Measurements from ENCODE around the gene ORC2.

- TF ChIP-seq CTCF (IDR thresholded peaks at IDR 0.05): no peak
- no peak for TF ChIP-seq POLR2A (IDR thresholded peaks at IDR 0.05)
These were observed 53.5 kb downstream of the ORC2 start for GRCh38 chr2:200909958-200910357.
